Neural cell (in vitro differentiated cells): ENCODE measurements around the gene PRPF40B. TPM values are rescaled to one million over a fixed set of nuclear protein-coding genes. Genes with fewer than 3 reads are reported as not detected.

Source experiments
- H2AFZ ChIP-seq: fragments of 200-600, 300-800 bp; sonication (generic), shearing (Covaris generic); 2 replicates; pipeline ENCODE4 v1.6.0; 2014; ENCODE audit warnings: low read depth, mild to moderate bottlenecking, antibody characterized with exemption, low read length, moderate library complexity
- H3F3A ChIP-seq: fragments of 200-600 bp; shearing (Covaris generic); 2 replicates; pipeline ENCODE4 v1.6.1; 2016; ENCODE audit warnings: mild to moderate bottlenecking, moderate library complexity, mixed read lengths, antibody characterized with exemption, low read length; ENCODE audit not compliant: insufficient read depth, poor library complexity, severe bottlenecking
- H3K27ac ChIP-seq: fragments of 200-600, 300-800 bp; sonication (generic), shearing (Covaris generic); 2 replicates; pipeline ENCODE4 v1.5.1; 2014; ENCODE audit warnings: mild to moderate bottlenecking, low read length, moderate library complexity
- H3K27me3 ChIP-seq: fragments of 300-800, 200-600 bp; sonication (generic), shearing (Covaris generic); 2 replicates; pipeline ENCODE4 v1.6.0; 2014; ENCODE audit warnings: mild to moderate bottlenecking, low read depth, low read length, moderate library complexity; ENCODE audit not compliant: insufficient read depth
- H3K36me3 ChIP-seq: fragments of 300-800, 200-600 bp; sonication (generic), shearing (Covaris generic); 2 replicates; pipeline ENCODE4 v1.5.1; 2014; ENCODE audit warnings: mild to moderate bottlenecking, antibody characterized with exemption, low read length, moderate library complexity; ENCODE audit not compliant: insufficient read depth
- H3K4me2 ChIP-seq: fragments of 300-800, 200-600 bp; sonication (generic), shearing (Covaris generic); 2 replicates; pipeline ENCODE4 v1.6.0; 2014; ENCODE audit warnings: mild to moderate bottlenecking, low read length
- H3K4me3 ChIP-seq: fragments of 300-800, 200-600 bp; sonication (generic), shearing (Covaris generic); 2 replicates; pipeline ENCODE4 v1.5.1; 2014; ENCODE audit warnings: mild to moderate bottlenecking, low read length, moderate library complexity
- H3K79me2 ChIP-seq: fragments of 200-600 bp; shearing (Covaris generic); replicated peaks from 2 replicates; pipeline ENCODE4 v1.6.0; 2014; ENCODE audit warnings: mild to moderate bottlenecking, low read length, moderate library complexity; ENCODE audit not compliant: insufficient read depth
- H3K9ac ChIP-seq: fragments of 300-800, 200-600 bp; sonication (generic), shearing (Covaris generic); 2 replicates; pipeline ENCODE4 v1.6.1; 2016; ENCODE audit warnings: mild to moderate bottlenecking, low read length, mixed read lengths
- H3K9me2 ChIP-seq: fragments of 200-600 bp; shearing (Covaris generic); 2 replicates; pipeline ENCODE4 v1.6.1; 2016; ENCODE audit warnings: mild to moderate bottlenecking, low read length, mixed read lengths; ENCODE audit not compliant: insufficient read depth
- H3K9me3 ChIP-seq: fragments of 200-600, 300-800 bp; sonication (generic), shearing (Covaris generic); 2 replicates; pipeline ENCODE4 v1.6.1; 2016; ENCODE audit warnings: mild to moderate bottlenecking, mixed run types, low read length, moderate library complexity, mixed read lengths
- H4K20me1 ChIP-seq: fragments of 200-600 bp; shearing (Covaris generic); 2 replicates; pipeline ENCODE4 v1.6.1; 2016; ENCODE audit warnings: mild to moderate bottlenecking, mixed run types; ENCODE audit not compliant: insufficient read depth
- EP300 ChIP-seq: fragments of 450-650 bp; conservative IDR thresholded peaks from 2 replicates; pipeline ENCODE4 v1.6.1; 2014; ENCODE audit warnings: antibody characterized with exemption, mild to moderate bottlenecking, moderate library complexity; ENCODE audit not compliant: poor library complexity, severe bottlenecking
- EZH2 ChIP-seq: fragments of 200-600, 300-800 bp; shearing (Covaris generic), sonication (generic); IDR thresholded peaks from 2 replicates; pipeline ENCODE4 v1.6.1; 2014; ENCODE audit warnings: antibody characterized with exemption, low read length, borderline replicate concordance, mild to moderate bottlenecking; ENCODE audit not compliant: insufficient read depth, poor library complexity, severe bottlenecking
- MXI1 ChIP-seq: fragments of 450-650 bp; conservative IDR thresholded peaks from 2 replicates; pipeline ENCODE4 v1.6.1; 2014; ENCODE audit warnings: antibody characterized with exemption, mild to moderate bottlenecking; ENCODE audit not compliant: poor library complexity, severe bottlenecking
- POLR2AphosphoS5 ChIP-seq: IDR thresholded peaks from 2 replicates; pipeline ENCODE4 v1.6.1; 2012
- RAD21 ChIP-seq: fragments of 450-650 bp; conservative IDR thresholded peaks from 2 replicates; pipeline ENCODE4 v1.6.1; 2014; ENCODE audit warnings: antibody characterized with exemption, mild to moderate bottlenecking, moderate library complexity
- SMC3 ChIP-seq: fragments of 450-650 bp; conservative IDR thresholded peaks from 2 replicates; pipeline ENCODE4 v1.6.1; 2014; ENCODE audit warnings: antibody characterized with exemption, mild to moderate bottlenecking, moderate library complexity; ENCODE audit not compliant: poor library complexity
- TAF1 ChIP-seq: IDR thresholded peaks from 2 replicates; pipeline ENCODE4 v1.6.1; 2012; ENCODE audit warnings: low read depth
- polyA plus RNA-seq: library from polyadenylated mRNA; depleted of rRNA; stranded (reverse); fragments of >200 nt; gene quantifications from 2 replicates; pipeline ENCODE4 v1.2.3, GENCODE V29; 2014
- TF ChIP-seq, protein P1 (sequence below): fragments of 450-650 bp; IDR thresholded peaks from 2 replicates; pipeline ENCODE4 v1.5.1; 2014; ENCODE audit warnings: antibody characterized with exemption, mild to moderate bottlenecking, moderate library complexity; ENCODE audit not compliant: poor library complexity, severe bottlenecking
- TF ChIP-seq, protein P2 (sequence below): IDR thresholded peaks from 2 replicates; pipeline ENCODE4 v1.6.1; 2012; ENCODE audit warnings: borderline replicate concordance

Gene PRPF40B
- polyA plus RNA-seq, 1 donor from 2014 or later, result 42.0 TPM

DNA sequence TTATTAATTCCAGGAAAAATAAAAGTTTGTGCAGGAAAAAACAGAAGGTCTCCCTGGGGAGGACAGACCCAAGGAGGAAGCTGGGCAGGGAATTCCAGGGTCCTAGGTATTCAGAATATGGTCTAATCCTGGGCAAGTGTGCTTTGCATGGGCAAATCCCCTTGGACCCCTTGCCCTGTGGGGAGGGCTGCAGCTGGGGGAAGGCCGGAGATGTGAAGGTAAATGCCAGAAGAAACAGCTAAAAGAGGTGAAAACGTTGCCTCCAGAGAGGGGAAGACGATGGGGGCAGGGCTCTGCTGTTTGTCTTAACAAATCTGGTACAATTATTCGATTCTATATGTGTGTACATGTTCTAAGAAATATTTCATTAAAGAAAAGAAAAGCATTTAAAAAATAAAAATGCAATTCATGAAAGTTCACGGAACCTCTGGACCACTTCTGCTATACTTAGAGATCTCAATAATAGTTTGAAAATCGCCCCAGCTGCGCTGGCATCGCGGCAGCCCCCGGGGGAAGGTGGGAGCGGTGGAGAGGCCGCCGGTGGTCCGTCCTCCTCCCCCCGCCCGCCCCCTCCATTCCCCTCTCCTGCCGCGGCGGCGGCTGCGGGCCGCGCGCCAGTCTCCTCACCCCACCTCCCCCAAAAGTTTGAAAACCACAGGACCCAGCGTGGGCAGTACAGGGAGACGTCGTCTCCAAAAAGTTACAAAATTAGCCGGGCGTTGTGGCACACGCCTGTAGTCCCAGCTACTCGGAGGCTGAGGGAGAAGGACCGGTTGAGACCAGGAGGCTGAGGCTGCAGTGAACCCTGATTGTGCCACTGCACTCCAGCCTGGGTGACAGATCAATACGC is 1.5 kb upstream of the PRPF40B start:
- Histone ChIP-seq H3K36me3 (no peaks in the 10 kb centered on the region), H3F3A (no peaks in the 10 kb centered on the region), H3K79me2 (no peaks in the 10 kb centered on the region), H3K9me3 (no peaks in the 10 kb centered on the region), H4K20me1 (no peaks in the 10 kb centered on the region), H3K9me2 (no peaks in the 10 kb centered on the region), H3K4me2 (peak overlapping the region; percentile 71), H3K9ac (no peak overlapping the region), H3K27me3 (no peaks in the 10 kb centered on the region), H3K27ac (no peak overlapping the region), H2AFZ (no peak overlapping the region), H3K4me3 (peak overlapping the region; percentile 86)
- TF ChIP-seq RAD21 (no peak), MXI1 (no peak), EP300 (no peak), POLR2AphosphoS5 (no peak), EZH2 (no peak), SMC3 (no peak), TAF1 (no peak)
- TF ChIP-seq, protein P1, sequence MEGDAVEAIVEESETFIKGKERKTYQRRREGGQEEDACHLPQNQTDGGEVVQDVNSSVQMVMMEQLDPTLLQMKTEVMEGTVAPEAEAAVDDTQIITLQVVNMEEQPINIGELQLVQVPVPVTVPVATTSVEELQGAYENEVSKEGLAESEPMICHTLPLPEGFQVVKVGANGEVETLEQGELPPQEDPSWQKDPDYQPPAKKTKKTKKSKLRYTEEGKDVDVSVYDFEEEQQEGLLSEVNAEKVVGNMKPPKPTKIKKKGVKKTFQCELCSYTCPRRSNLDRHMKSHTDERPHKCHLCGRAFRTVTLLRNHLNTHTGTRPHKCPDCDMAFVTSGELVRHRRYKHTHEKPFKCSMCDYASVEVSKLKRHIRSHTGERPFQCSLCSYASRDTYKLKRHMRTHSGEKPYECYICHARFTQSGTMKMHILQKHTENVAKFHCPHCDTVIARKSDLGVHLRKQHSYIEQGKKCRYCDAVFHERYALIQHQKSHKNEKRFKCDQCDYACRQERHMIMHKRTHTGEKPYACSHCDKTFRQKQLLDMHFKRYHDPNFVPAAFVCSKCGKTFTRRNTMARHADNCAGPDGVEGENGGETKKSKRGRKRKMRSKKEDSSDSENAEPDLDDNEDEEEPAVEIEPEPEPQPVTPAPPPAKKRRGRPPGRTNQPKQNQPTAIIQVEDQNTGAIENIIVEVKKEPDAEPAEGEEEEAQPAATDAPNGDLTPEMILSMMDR, result no peak
- TF ChIP-seq, protein P2, sequence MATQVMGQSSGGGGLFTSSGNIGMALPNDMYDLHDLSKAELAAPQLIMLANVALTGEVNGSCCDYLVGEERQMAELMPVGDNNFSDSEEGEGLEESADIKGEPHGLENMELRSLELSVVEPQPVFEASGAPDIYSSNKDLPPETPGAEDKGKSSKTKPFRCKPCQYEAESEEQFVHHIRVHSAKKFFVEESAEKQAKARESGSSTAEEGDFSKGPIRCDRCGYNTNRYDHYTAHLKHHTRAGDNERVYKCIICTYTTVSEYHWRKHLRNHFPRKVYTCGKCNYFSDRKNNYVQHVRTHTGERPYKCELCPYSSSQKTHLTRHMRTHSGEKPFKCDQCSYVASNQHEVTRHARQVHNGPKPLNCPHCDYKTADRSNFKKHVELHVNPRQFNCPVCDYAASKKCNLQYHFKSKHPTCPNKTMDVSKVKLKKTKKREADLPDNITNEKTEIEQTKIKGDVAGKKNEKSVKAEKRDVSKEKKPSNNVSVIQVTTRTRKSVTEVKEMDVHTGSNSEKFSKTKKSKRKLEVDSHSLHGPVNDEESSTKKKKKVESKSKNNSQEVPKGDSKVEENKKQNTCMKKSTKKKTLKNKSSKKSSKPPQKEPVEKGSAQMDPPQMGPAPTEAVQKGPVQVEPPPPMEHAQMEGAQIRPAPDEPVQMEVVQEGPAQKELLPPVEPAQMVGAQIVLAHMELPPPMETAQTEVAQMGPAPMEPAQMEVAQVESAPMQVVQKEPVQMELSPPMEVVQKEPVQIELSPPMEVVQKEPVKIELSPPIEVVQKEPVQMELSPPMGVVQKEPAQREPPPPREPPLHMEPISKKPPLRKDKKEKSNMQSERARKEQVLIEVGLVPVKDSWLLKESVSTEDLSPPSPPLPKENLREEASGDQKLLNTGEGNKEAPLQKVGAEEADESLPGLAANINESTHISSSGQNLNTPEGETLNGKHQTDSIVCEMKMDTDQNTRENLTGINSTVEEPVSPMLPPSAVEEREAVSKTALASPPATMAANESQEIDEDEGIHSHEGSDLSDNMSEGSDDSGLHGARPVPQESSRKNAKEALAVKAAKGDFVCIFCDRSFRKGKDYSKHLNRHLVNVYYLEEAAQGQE, result no peak

DNA sequence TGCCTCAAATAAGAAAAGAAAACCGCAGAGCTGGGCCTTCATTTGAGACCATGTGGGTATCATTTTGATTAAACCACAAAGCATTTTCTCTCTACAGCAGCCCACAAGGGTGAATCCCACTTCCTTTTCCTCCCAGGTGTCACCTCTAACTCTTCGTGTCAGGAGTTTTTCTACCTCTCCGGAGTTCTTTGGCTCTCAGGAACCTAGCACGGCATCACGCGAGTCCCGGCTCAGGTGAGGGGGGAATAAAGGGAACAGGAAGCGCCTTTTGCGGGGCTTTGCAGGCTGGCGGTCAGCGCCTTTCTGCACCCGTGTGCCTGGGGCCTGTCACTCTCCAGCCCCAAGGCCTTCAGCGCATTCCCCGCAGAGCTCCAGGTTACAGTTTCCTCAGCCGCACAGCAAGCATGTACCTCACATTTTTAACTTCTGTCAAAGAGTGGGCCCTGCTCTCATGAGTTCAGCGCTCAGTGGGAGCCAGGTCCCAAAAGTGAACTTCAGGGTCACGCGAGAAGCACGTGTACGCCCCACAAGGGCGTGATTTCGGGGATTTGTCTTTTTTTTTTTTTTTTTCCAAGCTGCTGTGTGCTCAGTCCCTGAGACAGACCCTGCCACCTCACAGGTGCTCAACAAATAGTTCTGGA is 740 bp upstream of the PRPF40B start:
- Histone ChIP-seq H4K20me1 (no peaks in the 10 kb centered on the region), H3K9me2 (no peaks in the 10 kb centered on the region), H3K79me2 (no peaks in the 10 kb centered on the region), H2AFZ (peak overlapping the region; percentile 58), H3K27me3 (no peaks in the 10 kb centered on the region), H3K9me3 (no peaks in the 10 kb centered on the region), H3K27ac (no peak overlapping the region), H3K36me3 (no peaks in the 10 kb centered on the region), H3K4me3 (peak overlapping the region; percentile 86), H3F3A (no peaks in the 10 kb centered on the region), H3K4me2 (peak overlapping the region; percentile 71), H3K9ac (peak overlapping the region; percentile 47)
- TF ChIP-seq MXI1 (peak; percentile 91), RAD21 (peak; percentile 3)
- TF ChIP-seq, protein P1, result no peak
- TF ChIP-seq, protein P2, result no peak
